Esophagus squamous epithelium (tissue), 4 donors: Measurements from ENCODE around the gene CCSER1.

Source experiments
- CTCF ChIP-seq, 6 experiments: fragments of 450-650 bp in 4 of 6; fragments of 200-600 bp in 2 of 6; sonication (generic) in 2 of 6; IDR thresholded peaks; one replicate each; pipeline ENCODE4 v1.5.1; 2016 to 2019; ENCODE audit warnings: antibody characterized with exemption in 6 of 6, mild to moderate bottlenecking in 4 of 6, moderate library complexity in 4 of 6
- POLR2A ChIP-seq, 4 donors: fragments of 450-650 bp; IDR thresholded peaks; one replicate each; pipeline ENCODE4 v1.6.1; 2017; ENCODE audit warnings: antibody characterized with exemption in 4 of 4, mild to moderate bottlenecking in 4 of 4, moderate library complexity in 3 of 4

- TF ChIP-seq CTCF (IDR thresholded peaks at IDR 0.05) (no peak), POLR2A (IDR thresholded peaks at IDR 0.05) (no peak)
Observed at GRCh38 chr4:90889171-90889570, 762.0 kb downstream of the CCSER1 start.
